ENCODE results near the gene VPS37B. TPM values are rescaled to one million over a fixed set of nuclear protein-coding genes. Genes with fewer than 3 reads are reported as not detected.

The VPS37B gene
- total RNA-seq, 1 experiment from 2014 or later: 37.6 TPM

DNA sequence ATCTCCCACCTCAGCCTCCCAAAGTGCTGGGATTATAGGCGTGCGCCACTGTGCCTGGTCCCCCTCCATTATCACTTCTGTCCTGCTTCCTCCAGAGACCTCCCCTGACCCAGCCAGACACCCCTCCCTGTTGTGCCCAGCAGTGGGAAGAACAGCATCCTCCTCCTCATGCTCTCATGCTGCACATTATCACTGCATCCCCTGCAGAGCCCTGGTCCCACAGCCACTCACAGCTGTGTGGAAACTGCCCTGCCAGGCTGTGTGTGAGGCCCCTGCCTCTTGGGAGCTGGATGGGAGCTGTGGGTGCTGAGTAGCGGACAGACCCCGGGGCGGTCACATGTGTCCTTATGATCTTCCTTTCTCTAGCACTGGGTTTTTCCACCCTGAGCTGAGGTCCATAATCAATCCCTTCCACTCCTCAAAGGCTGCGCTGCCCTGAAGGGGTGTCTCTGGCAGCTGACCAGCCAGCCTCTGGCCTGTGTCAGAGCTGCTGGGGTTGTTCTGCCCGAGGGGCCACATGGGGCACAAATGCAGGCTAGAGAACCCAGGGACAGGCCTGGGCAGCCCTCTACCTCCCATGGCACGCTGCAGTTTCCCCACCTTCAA is 51.5 kb downstream of the VPS37B start:
- H3K4me3 Mint-ChIP-seq (ENCODE audit: unreplicated experiment): no peak overlapping the region
- no peaks in the 10 kb centered on the region for H3K9me3 Mint-ChIP-seq (ENCODE audit: unreplicated experiment)
- peaks cover 26% of the 10 kb centered on the region for H3K4me1 Mint-ChIP-seq (ENCODE audit: insufficient read depth, unreplicated experiment)
- no TSS peak for BruUV-seq (replicated peaks)
- H3K27ac Mint-ChIP-seq (ENCODE audit: low read depth, unreplicated experiment): no peak overlapping the region
- TF ChIP-seq, protein P1, sequence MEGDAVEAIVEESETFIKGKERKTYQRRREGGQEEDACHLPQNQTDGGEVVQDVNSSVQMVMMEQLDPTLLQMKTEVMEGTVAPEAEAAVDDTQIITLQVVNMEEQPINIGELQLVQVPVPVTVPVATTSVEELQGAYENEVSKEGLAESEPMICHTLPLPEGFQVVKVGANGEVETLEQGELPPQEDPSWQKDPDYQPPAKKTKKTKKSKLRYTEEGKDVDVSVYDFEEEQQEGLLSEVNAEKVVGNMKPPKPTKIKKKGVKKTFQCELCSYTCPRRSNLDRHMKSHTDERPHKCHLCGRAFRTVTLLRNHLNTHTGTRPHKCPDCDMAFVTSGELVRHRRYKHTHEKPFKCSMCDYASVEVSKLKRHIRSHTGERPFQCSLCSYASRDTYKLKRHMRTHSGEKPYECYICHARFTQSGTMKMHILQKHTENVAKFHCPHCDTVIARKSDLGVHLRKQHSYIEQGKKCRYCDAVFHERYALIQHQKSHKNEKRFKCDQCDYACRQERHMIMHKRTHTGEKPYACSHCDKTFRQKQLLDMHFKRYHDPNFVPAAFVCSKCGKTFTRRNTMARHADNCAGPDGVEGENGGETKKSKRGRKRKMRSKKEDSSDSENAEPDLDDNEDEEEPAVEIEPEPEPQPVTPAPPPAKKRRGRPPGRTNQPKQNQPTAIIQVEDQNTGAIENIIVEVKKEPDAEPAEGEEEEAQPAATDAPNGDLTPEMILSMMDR (IDR thresholded peaks at IDR 0.05; ENCODE audit: unreplicated experiment): no peak
- POLR2A ChIA-PET: interaction anchor here (0.6 kb wide), 1 partner anchor 16 kb away, joined by 3 read pairs; no protein-coding TSS in a partner anchor
- H3K27me3 Mint-ChIP-seq (ENCODE audit: insufficient read depth, unreplicated experiment): no peaks in the 10 kb centered on the region
- CTCF ChIA-PET: interaction anchor here (0.9 kb wide), 1 partner anchor 108 kb away, joined by 4 read pairs; no protein-coding TSS in a partner anchor
- no peak for DNase-seq (ENCODE audit: unreplicated experiment)
- no peaks in the 10 kb centered on the region for H3K36me3 Mint-ChIP-seq (ENCODE audit: insufficient read depth, unreplicated experiment)
- intact Hi-C loops (cut with micrococcal nuclease): no loop called here

DNA sequence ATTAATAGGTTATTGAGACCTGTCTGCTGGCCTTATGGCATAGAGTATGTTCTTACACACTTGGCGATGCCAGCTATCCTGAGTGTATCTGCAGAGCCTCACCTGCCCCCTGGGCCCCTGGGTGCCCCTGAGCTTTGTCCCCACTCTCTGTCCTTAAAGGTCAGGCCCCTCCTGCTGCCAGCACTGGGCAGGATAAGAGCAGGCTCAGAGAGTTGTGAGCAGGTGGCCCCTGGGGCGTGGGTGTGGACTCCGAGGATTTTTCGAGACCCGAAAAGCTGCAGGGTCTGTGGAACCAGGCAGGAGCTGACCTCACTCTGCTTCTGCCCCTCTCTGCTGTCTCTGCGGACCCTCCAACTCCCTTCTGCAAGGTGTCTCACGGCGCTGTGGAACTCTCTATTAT is 52.5 kb downstream of the VPS37B start:
- H3K27ac Mint-ChIP-seq (ENCODE audit: low read depth, unreplicated experiment): no peak overlapping the region
- no peaks in the 10 kb centered on the region for H3K27me3 Mint-ChIP-seq (ENCODE audit: insufficient read depth, unreplicated experiment)
- CTCF ChIA-PET: interaction anchor here (0.5 to 1.0 kb wide), 4 partner anchors 18 to 415 kb away, joined by 3 read pairs; no protein-coding TSS in a partner anchor
- BruUV-seq (replicated peaks): no TSS peak
- DNase-seq (ENCODE audit: unreplicated experiment): no peak
- no peak overlapping the region for H3K4me3 Mint-ChIP-seq (ENCODE audit: unreplicated experiment)
- no peaks in the 10 kb centered on the region for H3K9me3 Mint-ChIP-seq (ENCODE audit: unreplicated experiment)
- intact Hi-C loops (cut with micrococcal nuclease): no loop called here
- peaks cover 28% of the 10 kb centered on the region for H3K4me1 Mint-ChIP-seq (ENCODE audit: insufficient read depth, unreplicated experiment)
- H3K36me3 Mint-ChIP-seq (ENCODE audit: insufficient read depth, unreplicated experiment): no peaks in the 10 kb centered on the region
- TF ChIP-seq, protein P1 (IDR thresholded peaks at IDR 0.05; ENCODE audit: unreplicated experiment): no peak
- POLR2A ChIA-PET: interaction anchor here (0.8 kb wide), 1 partner anchor 29 kb away, joined by 3 read pairs; no protein-coding TSS in a partner anchor

DNA sequence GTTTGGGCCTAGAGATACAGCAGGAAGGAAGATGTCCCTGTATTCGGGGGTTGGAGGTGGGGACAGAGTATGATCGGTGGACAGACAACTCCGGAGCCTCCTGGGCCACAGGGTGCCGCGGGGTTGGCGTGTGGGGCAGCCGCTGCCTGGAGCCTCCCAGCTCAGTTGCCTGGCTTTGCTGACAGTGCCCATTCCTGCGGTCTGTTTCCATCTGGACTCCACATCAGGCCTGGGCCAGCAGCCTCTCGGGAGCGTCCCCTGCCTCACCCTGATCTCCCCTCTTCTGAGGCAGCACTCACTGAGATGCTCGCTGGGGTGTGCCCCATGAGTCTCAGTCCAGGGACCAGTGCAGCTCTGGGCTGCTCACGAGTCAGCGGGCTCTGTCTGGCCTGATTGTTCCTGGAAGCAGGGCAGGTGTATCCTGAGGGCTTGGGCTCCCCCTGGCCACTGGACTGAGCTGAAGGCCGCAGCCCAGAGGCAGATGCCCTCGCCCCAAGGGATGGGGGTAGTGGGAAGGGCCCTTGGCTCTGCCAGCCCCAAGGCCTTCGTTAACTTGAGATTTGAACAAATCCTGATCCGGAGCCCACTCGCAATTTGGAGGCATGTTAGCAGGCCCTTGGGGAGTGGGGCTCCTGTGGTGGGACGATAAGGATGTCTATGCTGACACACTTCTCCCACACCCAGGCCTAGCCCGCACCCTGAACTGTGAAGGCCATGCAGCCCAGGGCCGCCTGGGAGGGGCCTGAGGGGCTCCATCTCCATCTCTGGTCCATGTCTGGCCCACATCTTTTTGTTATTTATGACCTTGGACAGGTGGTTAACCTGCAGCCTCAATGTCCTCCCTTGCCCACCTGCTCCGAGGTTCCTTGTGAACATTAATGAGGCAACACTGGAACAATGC is 53.2 kb downstream of the VPS37B start:
- no peaks in the 10 kb centered on the region for H3K27me3 Mint-ChIP-seq (ENCODE audit: insufficient read depth, unreplicated experiment)
- intact Hi-C loops (cut with micrococcal nuclease): no loop called here
- H3K36me3 Mint-ChIP-seq (ENCODE audit: insufficient read depth, unreplicated experiment): no peaks in the 10 kb centered on the region
- H3K4me3 Mint-ChIP-seq (ENCODE audit: unreplicated experiment): no peak overlapping the region
- DNase-seq (ENCODE audit: unreplicated experiment): no peak
- TF ChIP-seq, protein P1 (IDR thresholded peaks at IDR 0.05; ENCODE audit: unreplicated experiment): no peak
- POLR2A ChIA-PET: interaction anchor here (0.8 to 1.6 kb wide), 2 partner anchors 19 to 30 kb away, joined by 3 read pairs; no protein-coding TSS in a partner anchor
- no peak overlapping the region for H3K27ac Mint-ChIP-seq (ENCODE audit: low read depth, unreplicated experiment)
- BruUV-seq (replicated peaks): no TSS peak
- CTCF ChIA-PET: interaction anchor here (0.5 to 1.6 kb wide), 6 partner anchors 18 to 415 kb away, joined by 3 to 5 read pairs (median 3); no protein-coding TSS in a partner anchor
- H3K9me3 Mint-ChIP-seq (ENCODE audit: unreplicated experiment): no peaks in the 10 kb centered on the region
- H3K4me1 Mint-ChIP-seq (ENCODE audit: insufficient read depth, unreplicated experiment): peaks cover 35% of the 10 kb centered on the region

Data from MCF 10A (cell line).